Thyroid gland (tissue), 4 donors: ENCODE measurements around the gene TLE6. TPM values are rescaled to one million over a fixed set of nuclear protein-coding genes. Genes with fewer than 3 reads are reported as not detected.
A peak's percentile ranks its signal among the peaks of the same experiment; 100 is the strongest.

Experiments used
- DNase-seq, 2 donors: peaks; one replicate each; pipeline ENCODE4 v3.0.0-alpha.2; 2019
- H3K27ac ChIP-seq, 3 donors: fragments of 200-600 bp; sonication (generic); 1 replicate in 2 of 3; 2 replicates in 1 of 3; pipeline ENCODE4 v1.5.1; 2016 to 2019; ENCODE audit warnings: mild to moderate bottlenecking in 1 of 3, moderate library complexity in 1 of 3
- H3K27me3 ChIP-seq: fragments of 200-600 bp; sonication (generic); one replicate; pipeline ENCODE4 v1.5.1; 2019
- H3K36me3 ChIP-seq, 2 donors: fragments of 200-600 bp; sonication (generic); one replicate each; pipeline ENCODE4 v1.5.1; 2016 to 2019
- H3K4me1 ChIP-seq, 2 donors: fragments of 200-600 bp; sonication (generic); one replicate each; pipeline ENCODE4 v1.5.1; 2017 to 2019
- H3K4me3 ChIP-seq, 3 donors: fragments of 200-600 bp; sonication (generic); replicated peaks in 1 of 3; 1 replicate in 2 of 3; 2 replicates in 1 of 3; pipeline ENCODE4 v1.5.1; 2016; ENCODE audit warnings: mild to moderate bottlenecking in 1 of 3
- H3K9me3 ChIP-seq: fragments of 200-600 bp; sonication (generic); one replicate; pipeline ENCODE4 v1.5.1; 2017
- CTCF ChIP-seq, 6 experiments: fragments of 200-600 bp in 3 of 6; fragments of 450-650 bp in 3 of 6; sonication (generic) in 3 of 6; IDR thresholded peaks; one replicate each; pipeline ENCODE4 v1.5.1; 2016 to 2019; ENCODE audit warnings: antibody characterized with exemption in 6 of 6, mild to moderate bottlenecking in 2 of 6, inconsistent platforms in 1 of 6, moderate library complexity in 1 of 6
- POLR2A ChIP-seq, 2 donors: fragments of 450-650 bp; IDR thresholded peaks; one replicate each; pipeline ENCODE4 v1.6.1; 2017; ENCODE audit warnings: antibody characterized with exemption in 2 of 2, mild to moderate bottlenecking in 2 of 2, moderate library complexity in 1 of 2
- WGBS, 2 donors: methylation state at CpG; one replicate each; pipeline ENCODE4 v1.1.5; 2017; 5-methylcytosine and 5-hydroxymethylcytosine counted together
- intact Hi-C: fragments of 100-400 bp; cut with DNase I; formaldehyde crosslinking; loops from one replicate; pipeline ENCODE4 v1.15.1; 2023
- total RNA-seq, 4 donors: library from RNA; depleted of rRNA; stranded (reverse); fragments of >200 nt; gene quantifications; one replicate each; pipeline ENCODE4 v1.2.3, GENCODE V29; 2016

The TLE6 gene
- total RNA-seq, 4 donors from 2014 or later: 2.4 to 20.7 (median 11.6) TPM

DNA sequence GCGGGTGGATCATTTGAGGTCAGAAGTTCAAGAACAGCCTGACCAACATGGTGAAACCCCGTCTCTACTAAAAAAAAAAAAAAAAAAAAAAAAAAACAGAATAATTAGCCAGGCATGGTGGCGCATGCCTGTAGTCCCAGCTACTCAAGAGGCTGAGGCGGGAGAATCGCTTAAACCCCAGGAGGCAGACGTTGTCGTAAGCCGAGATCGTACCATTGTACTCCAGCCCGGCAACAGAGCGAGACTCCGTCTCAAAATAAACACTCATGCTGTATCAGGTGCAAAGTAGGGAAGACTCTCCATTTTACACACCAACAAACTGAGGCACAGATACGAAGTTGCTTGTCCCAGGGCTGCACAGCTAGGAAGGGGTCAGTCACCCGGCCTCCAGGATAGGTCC lies 15.6 kb downstream of the TLE6 start:
- no peaks in the 10 kb centered on the region for H3K27me3 ChIP-seq
- H3K27ac ChIP-seq: no peak overlapping the region
- no peaks in the 10 kb centered on the region for H3K4me1 ChIP-seq
- no peak overlapping the region for H3K4me3 ChIP-seq
- peaks cover 0 to 8% of the 10 kb centered on the region in 2 donors for H3K36me3 ChIP-seq
- DNase-seq: peak; percentile 44 to 46
- H3K9me3 ChIP-seq: no peaks in the 10 kb centered on the region
- 41% methylated on average over 13 to 14 of the region's 14 CpGs for WGBS, 2 donors
- TF ChIP-seq POLR2A (IDR thresholded peaks at IDR 0.05) (no peak), CTCF (IDR thresholded peaks at IDR 0.05) (no peak)
- intact Hi-C loops: no loop called here

GRCh38 chr19:2993579-2993978 lies 16.2 kb downstream of the TLE6 start:
- intact Hi-C loops: no loop called here
- Histone ChIP-seq H3K4me1 (no peaks in the 10 kb centered on the region), H3K27ac (no peak overlapping the region), H3K9me3 (no peaks in the 10 kb centered on the region), H3K4me3 (no peak overlapping the region), H3K36me3 (peaks cover 0 to 8% of the 10 kb centered on the region in 2 donors), H3K27me3 (no peaks in the 10 kb centered on the region)
- TF ChIP-seq POLR2A (IDR thresholded peaks at IDR 0.05): no peak
- no peak for TF ChIP-seq CTCF (IDR thresholded peaks at IDR 0.05)
- DNase-seq: no peak
- 64 to 79% methylated on average over 9 of the region's 9 CpGs for WGBS, 2 donors

DNA sequence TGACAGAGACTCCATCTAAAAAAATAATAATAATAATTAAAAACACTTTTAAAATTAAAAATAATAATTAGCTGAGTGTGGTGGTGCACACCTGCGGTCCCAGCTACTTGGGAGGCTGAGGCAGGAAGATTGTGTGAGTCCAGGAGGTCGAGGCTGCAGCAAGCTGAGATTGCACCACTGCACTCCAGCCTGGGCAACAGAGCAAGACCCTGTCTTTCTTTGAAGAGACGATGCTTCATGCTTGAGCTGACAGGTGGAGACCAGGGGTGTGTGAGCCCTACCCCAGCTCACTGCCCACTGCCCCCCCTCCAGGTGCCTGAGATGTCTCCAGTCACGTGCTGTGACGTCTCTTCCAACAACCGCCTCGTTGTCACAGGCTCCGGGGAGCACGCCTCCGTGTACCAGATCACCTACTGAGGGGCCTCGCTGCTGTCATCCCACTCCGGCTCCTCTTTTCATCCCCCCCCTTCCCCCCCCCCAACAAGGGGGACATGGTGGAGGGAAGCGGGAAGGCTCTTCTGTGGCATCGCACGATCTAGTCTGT lies 17.3 kb downstream of the TLE6 start:
- no peaks in the 10 kb centered on the region for H3K9me3 ChIP-seq
- no peaks in the 10 kb centered on the region for H3K27me3 ChIP-seq
- no peak overlapping the region for H3K27ac ChIP-seq
- intact Hi-C loops: no loop called here
- no peak for DNase-seq
- H3K4me3 ChIP-seq: no peak overlapping the region
- H3K36me3 ChIP-seq: peaks cover 0 to 8% of the 10 kb centered on the region in 2 donors
- TF ChIP-seq CTCF (IDR thresholded peaks at IDR 0.05): no peak
- no peak for TF ChIP-seq POLR2A (IDR thresholded peaks at IDR 0.05)
- 75 to 80% methylated on average over 14 of the region's 15 CpGs for WGBS, 2 donors
- H3K4me1 ChIP-seq: no peaks in the 10 kb centered on the region

DNA sequence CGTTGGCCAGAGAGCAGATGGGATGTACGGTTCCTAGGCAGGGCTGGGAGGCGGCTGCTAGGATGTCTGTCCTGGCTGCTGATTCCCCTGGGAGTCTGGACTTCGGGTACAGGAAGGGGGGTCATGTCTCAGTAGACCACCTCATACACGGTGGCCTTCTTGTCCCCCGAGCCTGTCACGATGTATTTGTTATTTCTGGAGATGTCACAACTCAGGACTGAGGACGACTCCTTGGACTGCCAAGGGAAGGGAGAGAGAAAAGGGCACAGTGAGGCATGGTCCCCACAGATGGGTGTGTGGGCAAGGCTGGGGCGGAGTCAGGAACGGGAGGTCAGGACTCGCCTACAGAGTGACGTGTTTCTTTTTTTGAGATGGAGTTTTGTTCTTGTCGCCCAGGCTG lies 20.4 kb downstream of the TLE6 start:
- no peaks in the 10 kb centered on the region for H3K4me1 ChIP-seq
- WGBS, 2 donors: 80 to 82% methylated on average over 10 to 13 of the region's 13 CpGs
- intact Hi-C loops: no loop called here
- H3K36me3 ChIP-seq: peaks cover 8 to 13% of the 10 kb centered on the region in 2 donors
- no peak overlapping the region for H3K27ac ChIP-seq
- no peak overlapping the region for H3K4me3 ChIP-seq
- TF ChIP-seq POLR2A (IDR thresholded peaks at IDR 0.05) (no peak), CTCF (IDR thresholded peaks at IDR 0.05) (no peak)
- H3K9me3 ChIP-seq: no peaks in the 10 kb centered on the region
- H3K27me3 ChIP-seq: no peaks in the 10 kb centered on the region
- no peak for DNase-seq

DNA sequence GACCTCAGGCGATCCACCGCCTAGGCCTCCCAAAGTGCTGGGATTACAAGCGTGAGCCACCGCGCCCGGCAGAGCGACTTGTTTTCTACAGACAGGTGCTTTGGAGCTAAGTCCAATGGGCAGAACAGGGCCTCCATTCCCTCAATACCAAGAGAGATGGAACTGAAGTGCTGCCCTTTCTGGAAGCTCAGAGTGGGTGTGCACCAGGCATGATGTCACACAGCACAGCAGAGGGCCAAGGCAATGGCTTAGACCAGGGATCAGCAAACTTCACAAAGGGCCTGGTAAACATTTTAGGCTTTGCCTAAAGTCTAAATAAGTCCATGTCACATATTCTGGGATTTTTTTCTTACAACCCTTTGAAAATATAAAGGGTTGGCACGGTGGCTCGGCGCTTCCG lies 21.3 kb downstream of the TLE6 start:
- no peak for DNase-seq
- no peak for TF ChIP-seq POLR2A (IDR thresholded peaks at IDR 0.05)
- no peak for TF ChIP-seq CTCF (IDR thresholded peaks at IDR 0.05)
- intact Hi-C loops: no loop called here
- H3K4me1 ChIP-seq: no peaks in the 10 kb centered on the region
- 88 to 97% methylated on average over 11 of the region's 11 CpGs for WGBS, 2 donors
- no peak overlapping the region for H3K27ac ChIP-seq
- H3K27me3 ChIP-seq: no peaks in the 10 kb centered on the region
- H3K4me3 ChIP-seq: no peak overlapping the region
- H3K9me3 ChIP-seq: no peaks in the 10 kb centered on the region
- peaks cover 8 to 14% of the 10 kb centered on the region in 2 donors for H3K36me3 ChIP-seq
